Measurements from ENCODE around the gene SNAP91.

The SNAP91 gene

GRCh38 chr6:83600459-83600858, 108.4 kb downstream of the SNAP91 start:
- Histone ChIP-seq H3K9me2 (replicated peaks; ENCODE audit: insufficient read depth, low read length) (no peaks in the 10 kb centered on the region), H3K27ac (ENCODE audit: low read length) (no peak overlapping the region), H3K27me3 (replicated peaks; ENCODE audit: insufficient read depth, low read length) (no peaks in the 10 kb centered on the region), H3K79me2 (ENCODE audit: low read length) (no peaks in the 10 kb centered on the region), H3K9me3 (replicated peaks; ENCODE audit: insufficient read depth, low read length) (no peaks in the 10 kb centered on the region), H3K4me1 (ENCODE audit: low read length) (no peaks in the 10 kb centered on the region), H4K20me1 (ENCODE audit: insufficient read depth, low read length) (no peaks in the 10 kb centered on the region), H3K4me2 (ENCODE audit: low read depth, low read length) (no peak overlapping the region), H3K4me3 (ENCODE audit: low read length) (no peak overlapping the region), H3K36me3 (replicated peaks; ENCODE audit: insufficient read depth, low read length) (no peaks in the 10 kb centered on the region), H3F3A (ENCODE audit: insufficient read depth, low read length) (no peaks in the 10 kb centered on the region), H3K9ac (ENCODE audit: low read length) (no peak overlapping the region), H2AFZ (ENCODE audit: low read length) (no peak overlapping the region)
- no peak for DNase-seq
- TF ChIP-seq EZH2phosphoT487 (IDR thresholded peaks at IDR 0.05; ENCODE audit: low read length): no peak

- Histone ChIP-seq H2AFZ (ENCODE audit: low read length) (no peak overlapping the region), H3F3A (ENCODE audit: insufficient read depth, low read length) (no peaks in the 10 kb centered on the region), H3K9me3 (replicated peaks; ENCODE audit: insufficient read depth, low read length) (no peaks in the 10 kb centered on the region), H3K4me2 (ENCODE audit: low read depth, low read length) (no peak overlapping the region), H3K79me2 (ENCODE audit: low read length) (no peaks in the 10 kb centered on the region), H3K36me3 (replicated peaks; ENCODE audit: insufficient read depth, low read length) (no peaks in the 10 kb centered on the region), H3K9ac (ENCODE audit: low read length) (no peak overlapping the region), H3K27ac (ENCODE audit: low read length) (no peak overlapping the region), H4K20me1 (ENCODE audit: insufficient read depth, low read length) (no peaks in the 10 kb centered on the region), H3K9me2 (replicated peaks; ENCODE audit: insufficient read depth, low read length) (no peaks in the 10 kb centered on the region), H3K27me3 (replicated peaks; ENCODE audit: insufficient read depth, low read length) (no peaks in the 10 kb centered on the region), H3K4me3 (ENCODE audit: low read length) (no peak overlapping the region), H3K4me1 (ENCODE audit: low read length) (0 out of 2 replicates have a peak, but pooled peaks cover 4% of the 10 kb centered on the region)
- no peak for TF ChIP-seq EZH2 (optimal IDR thresholded peaks at IDR 0.05; ENCODE audit: low read depth, low read length)
- no peak for TF ChIP-seq CTCF (IDR thresholded peaks at IDR 0.05; ENCODE audit: low read length)
- no peak for DNase-seq
These were observed 111.4 kb downstream of the SNAP91 start for GRCh38 chr6:83597511-83597910.

GRCh38 chr6:83597051-83597450, 111.8 kb downstream of the SNAP91 start:
- TF ChIP-seq EZH2 (optimal IDR thresholded peaks at IDR 0.05; ENCODE audit: low read depth, low read length) (no peak), EZH2phosphoT487 (IDR thresholded peaks at IDR 0.05; ENCODE audit: low read length) (no peak), CTCF (IDR thresholded peaks at IDR 0.05; ENCODE audit: low read length) (no peak)
- Histone ChIP-seq H3K9ac (ENCODE audit: low read length) (no peak overlapping the region), H3K79me2 (ENCODE audit: low read length) (no peaks in the 10 kb centered on the region), H3K9me3 (replicated peaks; ENCODE audit: insufficient read depth, low read length) (no peaks in the 10 kb centered on the region), H3K4me2 (ENCODE audit: low read depth, low read length) (no peak overlapping the region), H3K9me2 (replicated peaks; ENCODE audit: insufficient read depth, low read length) (no peaks in the 10 kb centered on the region), H3K4me1 (ENCODE audit: low read length) (0 out of 2 replicates have a peak, but pooled peaks cover 4% of the 10 kb centered on the region), H3K27me3 (replicated peaks; ENCODE audit: insufficient read depth, low read length) (no peaks in the 10 kb centered on the region), H4K20me1 (ENCODE audit: insufficient read depth, low read length) (no peaks in the 10 kb centered on the region), H3K36me3 (replicated peaks; ENCODE audit: insufficient read depth, low read length) (no peaks in the 10 kb centered on the region), H2AFZ (ENCODE audit: low read length) (no peak overlapping the region), H3F3A (ENCODE audit: insufficient read depth, low read length) (no peaks in the 10 kb centered on the region), H3K4me3 (ENCODE audit: low read length) (no peak overlapping the region), H3K27ac (ENCODE audit: low read length) (no peak overlapping the region)
- no peak for DNase-seq

- Histone ChIP-seq H3K9me3 (replicated peaks; ENCODE audit: insufficient read depth, low read length) (no peaks in the 10 kb centered on the region), H3K9me2 (replicated peaks; ENCODE audit: insufficient read depth, low read length) (no peaks in the 10 kb centered on the region), H3K9ac (ENCODE audit: low read length) (no peak overlapping the region), H3K27me3 (replicated peaks; ENCODE audit: insufficient read depth, low read length) (no peaks in the 10 kb centered on the region), H3K36me3 (replicated peaks; ENCODE audit: insufficient read depth, low read length) (no peaks in the 10 kb centered on the region), H3F3A (ENCODE audit: insufficient read depth, low read length) (no peaks in the 10 kb centered on the region), H4K20me1 (ENCODE audit: insufficient read depth, low read length) (no peaks in the 10 kb centered on the region), H3K79me2 (ENCODE audit: low read length) (no peaks in the 10 kb centered on the region), H3K4me1 (ENCODE audit: low read length) (0 out of 2 replicates have a peak, but pooled peaks cover 4% of the 10 kb centered on the region), H3K4me2 (ENCODE audit: low read depth, low read length) (no peak overlapping the region), H3K4me3 (ENCODE audit: low read length) (no peak overlapping the region), H2AFZ (ENCODE audit: low read length) (no peak overlapping the region), H3K27ac (ENCODE audit: low read length) (no peak overlapping the region)
- no peak for DNase-seq
- TF ChIP-seq EZH2phosphoT487 (IDR thresholded peaks at IDR 0.05; ENCODE audit: low read length) (no peak), EZH2 (optimal IDR thresholded peaks at IDR 0.05; ENCODE audit: low read depth, low read length) (no peak), CTCF (IDR thresholded peaks at IDR 0.05; ENCODE audit: low read length) (no peak)
These were observed 114.0 kb downstream of the SNAP91 start for GRCh38 chr6:83594941-83595340.

Data from MM.1S (cell line).